22Rv1 (cell line): ENCODE data around the gene MB21D2.
"Not testable (repeated sequence)": the region's sequence is repeated elsewhere in the genome, so short reads cannot be mapped to it uniquely, and the experiment has no call there.

Experiments
- ZFX ChIP-seq: fragments of 450-650 bp; IDR thresholded peaks from 2 replicates; pipeline ENCODE4 v1.6.1; 2017; ENCODE audit warnings: antibody characterized with exemption, borderline replicate concordance
- TF ChIP-seq, protein P1 (sequence below): fragments of 450-650 bp; IDR thresholded peaks from 2 replicates; pipeline ENCODE4 v1.5.1; 2017; ENCODE audit warnings: mild to moderate bottlenecking

DNA sequence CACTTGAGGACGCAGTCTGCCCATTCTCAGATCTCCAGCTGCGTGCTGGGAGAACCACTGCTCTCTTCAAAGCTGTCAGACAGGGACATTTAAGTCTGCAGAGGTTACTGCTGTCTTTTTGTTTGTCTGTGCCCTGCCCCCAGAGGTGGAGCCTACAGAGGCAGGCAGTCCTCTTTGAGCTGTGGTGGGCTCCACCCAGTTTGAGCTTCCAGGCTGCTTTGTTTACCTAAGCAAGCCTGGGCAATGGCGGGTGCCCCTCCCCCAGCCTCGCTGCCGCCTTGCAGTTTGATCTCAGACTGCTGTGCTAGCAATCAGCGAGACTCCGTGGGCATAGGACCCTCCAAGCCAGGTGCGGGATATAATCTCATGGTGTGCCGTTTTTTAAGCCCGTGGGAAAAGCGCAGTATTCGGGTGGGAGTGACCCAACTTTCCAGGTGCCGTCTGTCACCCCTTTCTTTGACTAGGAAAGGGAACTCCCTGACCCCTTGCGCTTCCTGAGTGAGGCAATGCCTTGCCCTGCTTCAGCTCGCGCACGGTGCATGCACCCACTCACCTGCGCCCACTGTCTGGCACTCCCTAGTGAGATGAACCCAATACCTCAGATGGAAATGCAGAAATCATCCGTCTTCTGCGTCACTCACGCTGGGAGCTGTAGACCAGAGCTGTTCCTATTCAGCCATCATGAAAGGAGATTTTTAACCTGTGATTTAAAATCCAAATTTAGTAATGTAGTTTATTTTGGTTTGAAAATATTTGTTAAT is 47.5 kb upstream of the MB21D2 start:
- TF ChIP-seq, protein P1, sequence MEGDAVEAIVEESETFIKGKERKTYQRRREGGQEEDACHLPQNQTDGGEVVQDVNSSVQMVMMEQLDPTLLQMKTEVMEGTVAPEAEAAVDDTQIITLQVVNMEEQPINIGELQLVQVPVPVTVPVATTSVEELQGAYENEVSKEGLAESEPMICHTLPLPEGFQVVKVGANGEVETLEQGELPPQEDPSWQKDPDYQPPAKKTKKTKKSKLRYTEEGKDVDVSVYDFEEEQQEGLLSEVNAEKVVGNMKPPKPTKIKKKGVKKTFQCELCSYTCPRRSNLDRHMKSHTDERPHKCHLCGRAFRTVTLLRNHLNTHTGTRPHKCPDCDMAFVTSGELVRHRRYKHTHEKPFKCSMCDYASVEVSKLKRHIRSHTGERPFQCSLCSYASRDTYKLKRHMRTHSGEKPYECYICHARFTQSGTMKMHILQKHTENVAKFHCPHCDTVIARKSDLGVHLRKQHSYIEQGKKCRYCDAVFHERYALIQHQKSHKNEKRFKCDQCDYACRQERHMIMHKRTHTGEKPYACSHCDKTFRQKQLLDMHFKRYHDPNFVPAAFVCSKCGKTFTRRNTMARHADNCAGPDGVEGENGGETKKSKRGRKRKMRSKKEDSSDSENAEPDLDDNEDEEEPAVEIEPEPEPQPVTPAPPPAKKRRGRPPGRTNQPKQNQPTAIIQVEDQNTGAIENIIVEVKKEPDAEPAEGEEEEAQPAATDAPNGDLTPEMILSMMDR: not testable (repeated sequence)
- TF ChIP-seq ZFX: not testable (repeated sequence)
